A549 (cell line): ENCODE measurements around the gene CDK9. TPM values are rescaled to one million over a fixed set of nuclear protein-coding genes. Genes with fewer than 3 reads are reported as not detected.

Source experiments
- ATAC-seq, 2 experiments: fragments of 200-7000 bp in 1 of 2; fragments of >200 bp in 1 of 2; cut with Nextera tagmentation in 1 of 2; cut with Tn5 transposase in 1 of 2; 3 replicates each; pipeline versions ENCODE4 v1.8.0 to v1.9.1; 2018 to 2020; ENCODE audit warnings: mild to moderate bottlenecking in 1 of 2, moderate library complexity in 1 of 2
- CTCF ChIA-PET: fragments of 300-600 bp; sonication (Branson Sonifier 250); formaldehyde crosslinking; extraction: SDS; loops from one replicate; lab custom pipeline; 2021; ENCODE audit warnings: antibody characterized with exemption, inconsistent platforms; lab: Yijun Ruan, JAX
- POLR2A ChIA-PET: fragments of 350-600 bp; formaldehyde crosslinking; extraction: SDS; loops from one replicate; lab custom pipeline; 2021; ENCODE audit warnings: antibody characterized with exemption, inconsistent platforms; lab: Yijun Ruan, JAX
- DNase-seq, 2 experiments: peaks; one replicate each; pipeline versions ENCODE4 v3.0.0 to v3.0.0-alpha.2; 2011 to 2016; ENCODE audit warnings: low read depth in 1 of 2, low spot score in 1 of 2
- FAIRE-seq: peaks from 2 replicates; lab custom pipeline; 2011; peaks lifted over from hg19 to GRCh38; lab: Jason Lieb, UNC
- H3K27ac ChIP-seq, 2 experiments: fragments of >200 bp; sonication (Bioruptor Twin); formaldehyde crosslinking; 3 replicates each; pipeline ENCODE4 v1.5.1; 2016 to 2017
- H3K4me1 ChIP-seq: fragments of >200 bp; sonication (Bioruptor Twin); formaldehyde crosslinking; 3 replicates; pipeline ENCODE4 v1.6.1; 2016
- H3K4me2 ChIP-seq: fragments of >200 bp; sonication (Bioruptor Twin); formaldehyde crosslinking; 3 replicates; pipeline ENCODE4 v1.6.1; 2016
- H3K4me3 ChIP-seq: fragments of >200 bp; sonication (Bioruptor Twin); formaldehyde crosslinking; 3 replicates; pipeline ENCODE4 v1.5.1; 2016
- H3K9me3 ChIP-seq: fragments of >200 bp; sonication (Bioruptor Twin); formaldehyde crosslinking; 3 replicates; pipeline ENCODE4 v1.6.1; 2016
- CHD4 ChIP-seq: fragments of 200-600 bp; sonication (generic); IDR thresholded peaks from 2 replicates; pipeline ENCODE4 v1.6.1; 2016; ENCODE audit warnings: antibody characterized with exemption, mild to moderate bottlenecking, borderline replicate concordance
- EHF ChIP-seq: fragments of 250-450 bp; sonication (Bioruptor Pico); IDR thresholded peaks from 2 replicates; pipeline ENCODE4 v1.5.0; 2020; ENCODE audit warnings: mild to moderate bottlenecking
- HOXA7 ChIP-seq: fragments of 250-450 bp; sonication (Bioruptor Pico); IDR thresholded peaks from 2 replicates; pipeline ENCODE4 v1.5.0; 2020; ENCODE audit warnings: mild to moderate bottlenecking, moderate library complexity
- MAFK ChIP-seq: fragments of 450-650 bp; IDR thresholded peaks from 2 replicates; pipeline ENCODE4 v1.6.1; 2014; ENCODE audit not compliant: partially characterized antibody
- NPAS2 ChIP-seq: fragments of 250-450 bp; sonication (Bioruptor Pico); IDR thresholded peaks from 2 replicates; pipeline ENCODE4 v1.8.0; 2022; ENCODE audit warnings: mild to moderate bottlenecking, moderate library complexity, borderline replicate concordance
- PHF8 ChIP-seq: fragments of 200-600 bp; sonication (generic); IDR thresholded peaks from 2 replicates; pipeline ENCODE4 v1.6.1; 2016; ENCODE audit warnings: low read depth, mild to moderate bottlenecking, antibody characterized with exemption, moderate library complexity, borderline replicate concordance
- POLR2AphosphoS2 ChIP-seq: conservative IDR thresholded peaks from 2 replicates; pipeline ENCODE4 v1.6.1; 2012; ENCODE audit warnings: low read length, improper control_type of control experiment, inconsistent platforms
- RFX5 ChIP-seq: fragments of 450-650 bp; IDR thresholded peaks from 2 replicates; pipeline ENCODE4 v1.7.1; 2014; ENCODE audit warnings: antibody characterized with exemption, mild to moderate bottlenecking, moderate library complexity
- SMC3 ChIP-seq: fragments of >200 bp; sonication (Bioruptor Twin); formaldehyde crosslinking; IDR thresholded peaks from 3 replicates; pipeline ENCODE4 v1.6.1; 2018; ENCODE audit warnings: inconsistent platforms
- ZC3H11A ChIP-seq: fragments of 450-650 bp; IDR thresholded peaks from 2 replicates; pipeline ENCODE4 v1.6.1; 2014; ENCODE audit warnings: antibody characterized with exemption, mild to moderate bottlenecking
- ZNF302 ChIP-seq: fragments of 250-450 bp; sonication (Bioruptor Pico); IDR thresholded peaks from 2 replicates; pipeline ENCODE4 v1.9.0; 2021; ENCODE audit warnings: inconsistent platforms, mild to moderate bottlenecking, moderate library complexity
- WGBS: methylation state at CpG from one replicate; pipeline ENCODE4 v1.1.6; 2017; ENCODE audit errors: missing lambda C conversion rate; 5-methylcytosine and 5-hydroxymethylcytosine counted together
- polyA plus RNA-seq, 4 experiments: library from polyadenylated mRNA; depleted of rRNA in 3 of 4; stranded (reverse); fragments of >200 nt; fragmentation: RNase III in 1 of 4; extraction: RNeasy Plus Mini Kit Qiagen cat#74134 plus additional on column Dnase treatment in 1 of 4; gene quantifications; 2 replicates in 3 of 4; 3 replicates in 1 of 4; pipeline ENCODE4 v1.2.3, GENCODE V29; 2011 to 2017
- TF ChIP-seq, protein P1 (sequence below): fragments of >200 bp; sonication (Bioruptor Twin); formaldehyde crosslinking; IDR thresholded peaks from 2 replicates; pipeline ENCODE4 v1.6.1; 2016
- TF ChIP-seq, protein P2 (sequence below): fragments of >200 bp; sonication (Bioruptor Twin); formaldehyde crosslinking; IDR thresholded peaks from 3 replicates; pipeline ENCODE4 v1.6.1; 2016
- TF ChIP-seq, protein P3 (sequence below): IDR thresholded peaks from 2 replicates; pipeline ENCODE4 v1.6.1; 2012

The CDK9 gene
- polyA plus RNA-seq, 2 of the 4 experiments (the other 2 are of a cell fraction): 43.8 to 45.7 TPM

DNA sequence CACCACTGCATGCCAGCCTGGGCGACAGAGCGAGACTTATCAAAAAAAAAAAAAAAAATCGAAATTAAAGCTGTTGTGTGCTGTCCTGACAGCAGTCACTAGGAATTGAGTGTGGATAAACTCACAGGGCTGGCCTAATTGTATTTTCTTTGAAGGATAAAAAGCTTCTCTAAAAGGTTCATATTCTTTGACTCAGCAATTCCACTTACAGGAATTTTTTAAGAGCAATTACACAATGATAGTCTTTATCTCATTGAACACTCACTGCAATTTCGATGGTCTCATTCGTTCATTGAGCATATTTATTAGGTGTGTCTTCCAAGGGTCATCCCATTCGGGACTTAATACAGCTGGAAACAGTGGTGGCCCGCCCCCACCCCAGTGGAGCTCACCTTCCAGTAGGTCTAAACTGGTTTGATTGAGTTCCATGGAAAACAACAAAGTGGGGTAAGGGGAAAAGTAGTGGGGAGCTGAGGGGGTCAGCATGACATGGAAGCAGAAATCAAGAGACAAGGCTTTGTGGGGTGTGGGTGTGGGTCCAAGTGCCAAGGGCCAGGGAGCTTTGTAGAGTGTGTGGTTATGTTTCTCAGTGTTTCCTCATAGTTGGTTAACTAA lies 6.7 kb downstream of the CDK9 start:
- no peak overlapping the region for H3K4me2 ChIP-seq
- TF ChIP-seq MAFK: peak; percentile 56
- no peak for TF ChIP-seq NPAS2 (CRISPR knock-in tag)
- ATAC-seq: no peak
- FAIRE-seq: no peak
- POLR2A ChIA-PET: interaction anchor here (0.8 to 1.0 kb wide), 3 partner anchors 10 to 11 kb away, joined by 3 to 6 read pairs (median 5); no protein-coding TSS in a partner anchor
- DNase-seq: no peak
- CTCF ChIA-PET: interaction anchor here (0.6 to 2.8 kb wide), 11 partner anchors 8 to 206 kb away, joined by 3 to 20 read pairs (median 3); partner anchors contain the start of gene TOR2A
- WGBS: 73% methylated on average over 7 of the region's 7 CpGs
- no peaks in the 10 kb centered on the region for H3K9me3 ChIP-seq
- no peak overlapping the region for H3K4me3 ChIP-seq
- H3K27ac ChIP-seq: peak overlapping the region in 1 of 2 experiments; percentile 11; a peak in 1 of 6 replicates
- H3K4me1 ChIP-seq: peaks cover 12% of the 10 kb centered on the region; the same call in 2 of the 3 replicates

DNA sequence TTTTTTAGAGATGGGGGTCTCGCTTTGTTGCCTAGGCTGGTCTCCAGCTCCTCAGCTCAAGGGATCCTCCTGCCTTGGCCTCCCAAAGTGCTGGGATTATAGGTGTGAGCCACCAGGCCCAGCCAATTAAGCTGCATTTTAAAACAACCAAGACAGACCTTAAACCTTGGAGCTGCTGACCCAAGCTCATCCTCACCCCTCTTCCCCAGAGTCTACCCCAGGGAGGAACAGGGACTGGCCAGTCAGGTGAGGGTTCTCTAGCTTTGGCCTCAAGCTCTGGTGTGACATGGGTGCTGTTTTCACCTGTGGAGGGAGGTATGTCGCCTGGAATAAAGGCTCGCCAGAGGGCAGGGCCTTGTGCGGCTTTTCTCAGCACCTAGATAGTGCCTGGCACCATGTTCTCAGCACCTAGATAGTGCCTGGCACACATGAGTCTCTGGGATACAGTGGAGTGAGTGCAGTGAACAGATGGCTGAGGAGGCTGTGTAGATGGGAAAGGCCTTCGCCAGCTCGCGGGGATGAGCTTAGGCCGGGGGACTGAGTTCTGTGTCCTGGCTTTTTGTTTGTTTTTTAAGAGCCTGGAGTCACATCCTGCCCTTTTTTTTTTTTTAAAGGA lies 7.4 kb downstream of the CDK9 start:
- H3K4me2 ChIP-seq: no peak overlapping the region
- ChIA-PET CTCF (interaction anchor here (1.1 to 2.8 kb wide), 6 partner anchors 9 to 128 kb away, joined by 3 to 20 read pairs (median 10); partner anchors contain the start of gene TOR2A), POLR2A (interaction anchor here (0.6 to 0.9 kb wide), 2 partner anchors 9 to 37 kb away, joined by 3 to 4 read pairs; no protein-coding TSS in a partner anchor)
- TF ChIP-seq POLR2AphosphoS2 (peak; percentile 94), RFX5 (no peak), HOXA7 (CRISPR knock-in tag) (no peak)
- peak overlapping the region in 1 of 2 experiments; percentile 26; a peak in 2 of 6 replicates for H3K27ac ChIP-seq
- peaks cover 10% of the 10 kb centered on the region; the same call in 2 of the 3 replicates for H3K4me1 ChIP-seq
- WGBS: 64% methylated on average over 7 of the region's 8 CpGs
- H3K4me3 ChIP-seq: no peak overlapping the region
- ATAC-seq (peak in 1 of 2 experiments; percentile 16; a peak in 2 of 6 replicates), DNase-seq (no peak), FAIRE-seq (no peak)
- no peaks in the 10 kb centered on the region for H3K9me3 ChIP-seq

DNA sequence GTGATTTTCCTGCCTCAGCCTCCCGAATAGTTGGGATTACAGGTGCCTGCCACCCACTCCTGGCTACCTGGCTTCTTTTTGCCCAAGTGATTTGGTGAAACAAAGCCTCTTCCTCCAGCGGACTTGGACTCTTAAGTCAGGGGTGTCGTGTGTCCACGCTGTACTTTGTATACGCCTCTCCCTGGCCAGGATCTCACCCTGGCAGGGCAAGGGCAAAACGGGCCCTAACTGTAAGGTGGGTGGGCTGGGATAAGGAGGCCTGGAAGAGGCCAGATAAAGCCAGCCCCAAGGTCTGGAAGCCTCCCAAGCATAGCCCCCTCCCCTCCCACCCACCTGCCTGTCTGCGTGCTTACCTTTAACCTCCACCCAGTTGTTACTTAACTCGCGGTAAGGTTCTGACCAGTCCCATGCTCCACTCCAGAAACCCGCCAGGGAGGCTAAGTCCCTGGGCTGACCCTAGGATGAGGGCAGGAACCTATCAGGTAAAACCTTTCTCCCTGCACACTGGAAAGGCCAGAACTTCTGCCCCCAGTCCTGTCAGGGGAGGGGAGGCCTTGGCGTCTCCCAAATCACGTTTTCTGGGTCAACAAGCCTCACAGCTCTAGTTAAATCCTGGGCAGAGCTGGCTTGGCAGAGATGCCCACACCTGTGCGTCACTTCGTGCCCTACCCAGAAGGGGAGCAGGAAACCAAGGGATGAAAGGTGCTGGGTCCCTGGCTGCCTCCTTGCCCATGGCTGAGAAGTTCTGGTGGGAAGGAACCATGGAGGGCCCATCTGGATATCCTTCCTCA lies 8.4 kb downstream of the CDK9 start:
- peak; percentile 38; the same call in 1 of the 2 replicates for TF ChIP-seq POLR2AphosphoS2
- no peak for TF ChIP-seq MAFK
- Histone ChIP-seq H3K9me3 (no peaks in the 10 kb centered on the region), H3K4me1 (peaks cover 16% of the 10 kb centered on the region; the same call in 2 of the 3 replicates), H3K4me2 (no peak overlapping the region), H3K4me3 (no peak overlapping the region), H3K27ac (peak overlapping the region in 1 of 2 experiments; percentile 29; a peak in 1 of 6 replicates)
- ChIA-PET POLR2A (interaction anchor here (0.6 to 1.0 kb wide), 2 partner anchors 9 to 38 kb away, joined by 3 to 4 read pairs; partner anchors contain the start of gene CDK9), CTCF (interaction anchor here (1.9 to 2.1 kb wide), 4 partner anchors 10 to 76 kb away, joined by 6 to 20 read pairs (median 10); partner anchors contain the start of gene TOR2A)
- peak in 1 of 2 experiments; percentile 17; a peak in 3 of 6 replicates for ATAC-seq
- FAIRE-seq: no peak
- no peak for DNase-seq
- WGBS: 86% methylated on average over 13 of the region's 14 CpGs

DNA sequence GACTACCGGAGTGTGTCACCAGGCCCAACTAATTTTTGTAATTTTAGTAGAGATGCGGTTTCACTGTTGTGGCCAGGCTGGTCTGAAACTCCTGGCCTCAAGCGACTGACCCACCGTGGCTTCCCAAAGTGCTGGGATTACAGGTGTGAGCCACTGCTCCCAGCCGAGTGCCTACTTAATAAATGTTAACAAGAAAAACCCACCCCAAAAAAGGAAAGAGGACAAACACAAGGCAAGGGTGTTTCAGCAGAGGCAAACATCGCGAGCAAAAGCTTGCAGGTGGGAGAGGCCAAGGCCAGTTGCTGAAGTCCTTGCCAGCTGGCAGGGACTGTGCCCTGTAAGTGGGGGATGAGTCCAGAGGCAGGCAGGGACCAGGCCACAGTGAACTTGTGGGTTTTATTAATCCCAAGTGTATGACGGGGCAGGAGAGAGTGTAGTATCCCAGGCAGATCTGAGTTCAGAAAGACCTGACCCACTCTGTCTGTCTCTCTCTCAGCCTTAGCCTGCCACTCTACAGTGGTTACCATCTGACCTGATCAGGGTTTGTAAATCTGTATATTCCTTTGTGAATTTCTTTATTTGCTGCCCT lies 10.5 kb downstream of the CDK9 start:
- DNase-seq: no peak

DNA sequence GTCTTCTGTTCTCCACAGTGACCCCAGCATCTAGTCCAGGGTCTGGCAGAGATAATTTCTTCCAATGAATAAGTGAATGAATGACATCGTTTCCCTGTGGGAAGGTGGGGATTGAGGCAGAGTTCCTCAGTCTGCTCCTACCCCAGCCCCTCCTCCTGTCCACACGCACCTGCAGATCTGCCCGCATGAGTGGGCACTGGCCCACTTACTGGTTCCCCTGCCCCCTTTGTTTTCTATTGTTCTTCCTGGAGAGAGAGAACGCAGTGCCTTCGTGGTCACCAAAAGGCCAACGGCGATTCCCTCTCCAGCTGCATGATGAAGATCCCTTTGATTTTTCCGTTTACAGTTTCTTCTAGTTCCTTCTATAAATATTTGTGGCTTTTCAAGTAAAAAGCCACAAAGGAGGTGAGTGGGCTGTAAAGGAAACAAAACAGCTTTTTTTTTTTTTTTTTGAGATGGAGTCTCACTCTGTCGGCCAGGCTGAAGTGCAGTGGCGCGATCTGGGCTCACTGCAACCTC lies 11.1 kb downstream of the CDK9 start:
- Histone ChIP-seq H3K27ac (no peak overlapping the region), H3K4me3 (no peak overlapping the region), H3K9me3 (no peaks in the 10 kb centered on the region), H3K4me2 (no peak overlapping the region), H3K4me1 (peaks cover 33% of the 10 kb centered on the region)
- WGBS: 90% methylated on average over 11 of the region's 11 CpGs
- CTCF ChIA-PET: interaction anchor here (0.9 to 2.2 kb wide), 5 partner anchors 10 to 124 kb away, joined by 5 to 11 read pairs (median 6); partner anchors contain the start of genes CDK9 and TOR2A
- POLR2A ChIA-PET: interaction anchor here (0.6 kb wide), 1 partner anchor 58 kb away, joined by 3 read pairs; no protein-coding TSS in a partner anchor
- no peak for DNase-seq
- ATAC-seq: no peak; a peak in 1 of 6 replicates
- FAIRE-seq: no peak
- TF ChIP-seq, protein P1, sequence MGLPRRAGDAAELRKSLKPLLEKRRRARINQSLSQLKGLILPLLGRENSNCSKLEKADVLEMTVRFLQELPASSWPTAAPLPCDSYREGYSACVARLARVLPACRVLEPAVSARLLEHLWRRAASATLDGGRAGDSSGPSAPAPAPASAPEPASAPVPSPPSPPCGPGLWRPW: no peak
- no peak for TF ChIP-seq EHF (CRISPR knock-in tag)
- TF ChIP-seq, protein P2, sequence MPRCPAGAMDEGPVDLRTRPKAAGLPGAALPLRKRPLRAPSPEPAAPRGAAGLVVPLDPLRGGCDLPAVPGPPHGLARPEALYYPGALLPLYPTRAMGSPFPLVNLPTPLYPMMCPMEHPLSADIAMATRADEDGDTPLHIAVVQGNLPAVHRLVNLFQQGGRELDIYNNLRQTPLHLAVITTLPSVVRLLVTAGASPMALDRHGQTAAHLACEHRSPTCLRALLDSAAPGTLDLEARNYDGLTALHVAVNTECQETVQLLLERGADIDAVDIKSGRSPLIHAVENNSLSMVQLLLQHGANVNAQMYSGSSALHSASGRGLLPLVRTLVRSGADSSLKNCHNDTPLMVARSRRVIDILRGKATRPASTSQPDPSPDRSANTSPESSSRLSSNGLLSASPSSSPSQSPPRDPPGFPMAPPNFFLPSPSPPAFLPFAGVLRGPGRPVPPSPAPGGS: no peak
- no peak for TF ChIP-seq PHF8
- TF ChIP-seq, protein P3, sequence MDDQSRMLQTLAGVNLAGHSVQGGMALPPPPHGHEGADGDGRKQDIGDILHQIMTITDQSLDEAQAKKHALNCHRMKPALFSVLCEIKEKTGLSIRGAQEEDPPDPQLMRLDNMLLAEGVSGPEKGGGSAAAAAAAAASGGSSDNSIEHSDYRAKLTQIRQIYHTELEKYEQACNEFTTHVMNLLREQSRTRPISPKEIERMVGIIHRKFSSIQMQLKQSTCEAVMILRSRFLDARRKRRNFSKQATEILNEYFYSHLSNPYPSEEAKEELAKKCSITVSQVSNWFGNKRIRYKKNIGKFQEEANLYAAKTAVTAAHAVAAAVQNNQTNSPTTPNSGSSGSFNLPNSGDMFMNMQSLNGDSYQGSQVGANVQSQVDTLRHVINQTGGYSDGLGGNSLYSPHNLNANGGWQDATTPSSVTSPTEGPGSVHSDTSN: no peak
- no peak for TF ChIP-seq ZC3H11A
- no peak for TF ChIP-seq ZNF302 (CRISPR knock-in tag)
- no peak for TF ChIP-seq SMC3

More for the DNA sequence above, 10.5 kb downstream of the CDK9 start:
- FAIRE-seq (no peak), ATAC-seq (peak; percentile 50 to 65)
- ChIA-PET POLR2A (interaction anchor here (0.6 kb wide), 1 partner anchor 58 kb away, joined by 3 read pairs; no protein-coding TSS in a partner anchor), CTCF (interaction anchor here (0.7 to 2.1 kb wide), 4 partner anchors 9 to 125 kb away, joined by 3 to 6 read pairs (median 6); no protein-coding TSS in a partner anchor)
- Histone ChIP-seq H3K27ac (no peak overlapping the region), H3K4me1 (peaks cover 27% of the 10 kb centered on the region; the same call in 2 of the 3 replicates), H3K4me2 (no peak overlapping the region), H3K9me3 (no peaks in the 10 kb centered on the region), H3K4me3 (no peak overlapping the region)
- 85% methylated on average over 8 of the region's 8 CpGs for WGBS
- peak; percentile 78; the same call in 1 of the 2 replicates for TF ChIP-seq POLR2AphosphoS2
- no peak for TF ChIP-seq CHD4
